Measurements from ENCODE around the gene ERCC6.

The ERCC6 gene

DNA sequence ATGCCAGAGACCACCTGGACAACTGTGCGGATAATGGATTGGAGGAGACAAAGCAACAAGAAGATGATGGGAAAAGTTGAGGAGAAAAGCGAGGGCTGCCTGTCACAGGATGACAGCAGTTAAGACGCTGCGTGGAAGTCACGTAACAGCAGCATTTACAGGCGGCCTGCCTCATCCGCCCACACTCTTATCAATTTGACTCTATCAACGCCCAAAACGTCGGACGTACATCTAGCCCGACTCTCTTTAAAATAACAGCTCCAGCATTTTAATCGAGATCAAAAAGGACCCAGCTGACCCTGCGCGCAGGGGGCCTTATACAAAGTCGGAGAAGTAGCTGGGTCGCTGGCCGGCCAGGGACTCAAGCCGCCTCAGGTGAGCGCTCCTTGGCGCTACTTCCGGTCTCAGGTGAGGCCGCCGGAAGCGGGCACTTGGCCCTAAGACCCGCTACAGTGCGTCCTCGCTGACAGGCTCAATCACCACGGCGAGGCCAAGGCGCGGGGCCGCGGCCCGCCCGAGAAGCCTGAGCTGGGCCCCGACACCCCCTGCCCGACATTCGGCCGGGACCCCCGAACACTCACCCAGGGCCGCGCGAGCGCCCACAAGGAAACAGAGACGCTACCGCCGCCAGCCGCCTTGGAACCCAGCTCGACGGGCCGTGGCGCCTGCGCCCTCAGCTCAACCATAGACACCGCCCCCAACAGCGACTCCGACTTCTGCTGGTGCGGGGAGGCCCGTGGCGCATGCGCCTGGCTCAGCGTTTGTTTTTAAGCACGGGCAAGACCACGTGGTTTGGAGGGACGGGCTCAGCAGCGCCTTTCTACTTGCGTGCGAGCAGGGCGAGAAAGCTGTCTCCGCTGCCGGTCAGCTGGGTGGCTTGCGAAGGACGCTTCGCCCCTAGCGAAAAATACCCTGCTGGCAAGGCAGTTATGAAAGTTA, at the start of gene ERCC6:
ERCC6 (minus strand) TSS at position 741 of the 939 bp plus-strand sequence.
- DNase-seq (ENCODE audit: low read depth), result peak; percentile 95

DNA sequence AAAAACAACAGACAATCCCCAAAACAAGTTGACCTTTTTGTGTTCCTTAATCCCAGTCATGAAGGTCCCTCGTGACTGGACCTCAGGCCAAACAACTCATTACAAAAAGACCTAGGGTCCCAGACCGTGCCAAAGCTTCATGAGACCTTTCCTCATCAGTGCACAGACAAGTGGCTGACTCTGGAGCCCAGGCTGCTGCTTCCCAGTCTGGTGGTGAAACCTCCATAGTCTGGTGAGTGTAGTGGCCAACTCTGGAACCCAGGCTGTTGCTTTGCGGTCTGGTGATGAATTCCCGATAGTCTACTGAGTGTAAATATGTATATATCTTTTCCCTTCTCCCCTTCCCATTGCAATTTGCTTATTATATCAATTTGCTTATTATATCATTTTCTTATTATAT, 49.1 kb upstream of the ERCC6 start:
- DNase-seq (ENCODE audit: low read depth), result no peak

DNA sequence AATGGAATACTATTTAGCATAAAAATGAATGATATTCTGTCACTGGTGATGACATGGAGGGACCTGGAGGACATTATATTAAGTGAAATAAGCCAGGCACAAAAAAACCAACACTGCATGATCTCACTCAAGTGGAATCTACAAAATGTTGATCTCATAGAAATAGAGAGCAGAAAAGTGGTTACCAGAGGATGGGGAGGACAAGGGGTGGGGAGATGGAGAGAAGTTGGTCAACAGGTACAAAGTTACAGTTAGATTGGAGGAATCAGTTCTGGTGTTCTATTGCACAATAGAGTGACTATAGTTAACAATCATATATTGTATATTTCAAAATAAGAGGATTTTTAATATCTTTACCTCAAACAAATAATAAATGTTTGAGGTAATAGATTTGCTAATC, 46.5 kb upstream of the ERCC6 start:
- no peak for DNase-seq (ENCODE audit: low read depth)

DNA sequence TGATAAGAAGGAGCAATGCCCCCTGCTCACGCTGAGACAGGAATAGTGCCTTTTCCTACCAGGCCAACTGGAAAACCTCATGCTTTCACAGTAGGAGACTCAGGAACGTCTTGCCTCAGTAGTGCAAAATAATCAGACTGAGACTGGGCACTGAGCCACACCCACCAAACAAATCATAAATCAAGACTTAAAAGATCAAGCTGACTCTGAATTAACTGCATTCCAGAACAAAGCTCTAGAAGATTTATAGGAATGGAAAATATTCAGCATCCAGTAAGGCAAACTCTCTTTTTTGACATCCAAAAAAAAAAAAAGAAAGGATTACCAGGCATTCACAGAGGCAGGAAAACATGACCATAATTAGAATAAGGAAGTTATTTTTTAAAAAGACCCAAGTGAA, 40.7 kb upstream of the ERCC6 start:
- no peak for DNase-seq (ENCODE audit: low read depth)

DNA sequence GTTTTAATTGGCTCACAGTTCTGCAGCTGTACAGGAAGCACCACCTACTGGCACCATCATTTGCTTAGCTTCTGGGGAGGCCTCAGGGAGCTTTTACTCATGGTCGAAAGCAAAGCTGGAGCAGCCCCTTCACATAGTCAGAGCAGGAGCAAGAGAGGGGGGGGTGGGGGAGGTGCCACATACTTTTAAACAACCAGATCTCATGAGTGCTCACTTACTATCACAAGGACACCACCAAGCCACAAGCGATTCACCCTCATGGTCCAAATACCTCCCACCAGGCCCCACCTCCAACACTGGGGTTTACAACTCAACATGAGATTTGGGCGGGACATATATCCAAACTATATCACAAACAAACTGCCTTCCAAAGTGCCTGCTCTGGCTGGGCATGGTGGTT, 39.5 kb upstream of the ERCC6 start:
- no peak for DNase-seq (ENCODE audit: low read depth)

DNA sequence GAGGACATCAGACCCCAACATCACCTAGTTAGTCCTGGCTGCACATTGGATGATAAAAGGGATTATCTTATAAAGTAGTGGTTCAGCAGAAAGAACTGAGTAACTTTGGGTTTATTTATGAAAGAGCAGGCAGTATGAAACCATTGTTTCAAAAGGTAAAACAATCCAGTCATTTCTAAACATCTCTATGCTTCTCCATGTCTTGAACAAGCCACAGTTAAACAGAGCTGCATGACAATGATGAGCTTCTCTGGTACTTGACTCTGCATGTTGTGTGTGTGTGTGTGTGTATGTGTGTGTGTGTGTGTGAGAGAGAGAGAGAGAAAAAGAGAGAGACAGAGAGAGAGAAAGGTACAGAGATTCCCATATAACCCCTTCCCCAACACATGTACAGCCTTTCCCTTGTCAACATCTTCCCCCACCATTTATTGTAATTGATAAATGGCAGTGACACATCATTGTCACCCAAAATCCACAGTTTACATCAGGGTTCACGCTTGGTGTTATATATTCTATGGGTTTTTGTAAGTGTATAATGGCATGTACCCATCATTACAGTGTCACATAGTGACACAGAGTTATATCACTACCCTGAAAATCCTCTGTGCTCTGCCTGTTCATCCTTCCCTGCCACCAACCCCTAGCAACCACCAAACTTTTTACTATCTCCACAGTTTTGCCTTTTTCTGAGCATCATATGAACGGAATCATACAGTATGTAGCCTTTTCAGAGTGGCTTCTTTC, 38.4 kb upstream of the ERCC6 start:
- no peak for DNase-seq (ENCODE audit: low read depth)

DNA sequence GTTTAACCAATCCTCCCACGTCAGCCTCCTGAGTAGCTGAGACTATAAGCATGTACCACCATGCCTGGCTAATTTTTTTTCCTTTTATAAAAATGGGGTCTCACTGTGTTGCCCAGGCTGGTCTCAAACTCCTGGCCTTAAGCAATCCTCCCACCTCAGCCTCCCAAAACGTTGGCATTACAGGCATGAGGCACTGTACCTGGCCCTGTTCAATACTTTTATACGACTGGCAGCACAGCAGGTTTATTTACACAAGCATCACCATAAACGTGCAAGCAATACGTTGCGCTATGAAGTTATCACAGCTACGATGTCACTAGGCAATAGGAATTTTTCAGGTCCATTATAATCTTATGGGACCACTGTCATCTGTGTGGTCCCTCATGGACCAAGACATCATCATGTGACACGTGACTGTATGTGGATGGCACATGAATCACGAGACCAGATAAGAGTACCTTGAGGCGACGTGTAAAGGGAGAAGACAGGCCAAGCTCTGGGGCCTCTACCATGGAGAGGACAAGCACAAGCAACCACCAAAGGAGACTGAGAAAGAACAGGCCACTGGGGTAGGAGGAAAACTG, 36.7 kb upstream of the ERCC6 start:
- no peak for DNase-seq (ENCODE audit: low read depth)

DNA sequence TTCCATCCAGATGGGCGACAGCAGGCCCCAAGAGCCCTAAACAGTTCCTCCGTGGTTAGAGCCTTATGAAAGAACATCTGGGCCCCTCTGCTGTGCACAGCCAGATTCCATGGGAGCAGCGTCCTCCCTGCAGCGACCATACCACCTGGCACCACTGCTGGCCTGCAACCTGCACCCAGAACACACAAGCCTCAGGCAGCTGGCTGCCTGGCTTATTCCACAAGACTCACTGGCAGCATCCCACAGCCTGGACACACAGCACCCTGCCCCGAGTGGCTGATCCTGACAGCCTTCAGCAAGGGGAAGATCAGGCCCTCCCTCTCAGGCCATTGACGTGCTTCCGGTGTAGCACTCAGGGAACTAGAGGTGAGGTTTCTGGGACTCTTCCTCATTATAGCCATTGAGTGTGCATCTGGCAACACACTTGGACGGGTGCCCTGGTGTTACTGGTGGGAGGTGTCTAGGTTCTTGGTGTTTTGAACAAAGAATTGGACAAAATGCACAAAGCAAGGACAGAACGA, 33.7 kb upstream of the ERCC6 start:
- no peak for DNase-seq (ENCODE audit: low read depth)

DNA sequence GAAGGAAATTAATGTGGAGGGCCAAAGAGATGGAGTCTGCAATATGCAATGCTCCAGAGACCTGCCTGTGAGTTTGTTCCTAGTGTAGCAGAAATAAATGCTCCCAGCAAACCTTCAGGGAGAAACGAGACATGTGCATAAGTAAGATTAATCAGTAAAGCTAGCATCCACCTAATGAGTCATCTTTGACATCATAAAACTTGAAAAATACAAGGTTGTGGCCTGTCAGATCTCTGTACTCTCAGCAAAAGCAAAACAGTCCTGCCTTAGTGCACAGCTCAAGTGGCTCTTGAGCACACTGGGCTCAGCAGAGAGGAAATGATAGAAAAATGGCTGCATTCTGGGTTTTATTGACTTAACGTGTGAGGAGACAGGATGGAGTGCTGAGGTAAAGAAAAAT, 32.5 kb upstream of the ERCC6 start:
- no peak for DNase-seq (ENCODE audit: low read depth)

DNA sequence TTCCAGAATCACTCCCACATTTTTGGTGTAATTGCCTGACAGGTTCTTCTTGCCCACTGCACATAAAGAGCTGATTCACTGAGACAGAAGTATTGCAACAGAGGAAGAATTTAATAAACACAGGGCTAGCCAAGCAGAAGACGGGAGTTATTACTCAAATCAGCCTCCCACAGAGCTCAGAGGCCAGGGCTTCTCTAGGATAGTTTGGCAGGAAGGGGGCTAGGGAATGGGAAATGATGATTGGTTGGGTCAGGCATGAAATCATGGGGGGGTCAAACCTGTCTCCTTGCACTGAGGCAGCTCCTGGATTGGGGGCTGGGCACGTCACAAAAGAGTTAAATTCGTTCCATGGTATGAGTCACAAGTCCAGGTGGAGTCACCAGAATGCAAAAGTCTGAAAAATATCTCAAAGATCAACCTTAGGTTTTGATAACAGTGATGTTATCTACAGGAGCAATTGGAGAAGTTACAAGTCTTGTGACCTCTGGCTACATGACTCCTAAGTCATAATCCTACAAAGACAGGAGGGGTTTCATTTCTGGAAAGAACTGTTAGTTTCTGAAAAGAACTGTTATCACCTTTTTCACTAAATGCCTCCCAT, 30.2 kb upstream of the ERCC6 start:
- no peak for DNase-seq (ENCODE audit: low read depth)

DNA sequence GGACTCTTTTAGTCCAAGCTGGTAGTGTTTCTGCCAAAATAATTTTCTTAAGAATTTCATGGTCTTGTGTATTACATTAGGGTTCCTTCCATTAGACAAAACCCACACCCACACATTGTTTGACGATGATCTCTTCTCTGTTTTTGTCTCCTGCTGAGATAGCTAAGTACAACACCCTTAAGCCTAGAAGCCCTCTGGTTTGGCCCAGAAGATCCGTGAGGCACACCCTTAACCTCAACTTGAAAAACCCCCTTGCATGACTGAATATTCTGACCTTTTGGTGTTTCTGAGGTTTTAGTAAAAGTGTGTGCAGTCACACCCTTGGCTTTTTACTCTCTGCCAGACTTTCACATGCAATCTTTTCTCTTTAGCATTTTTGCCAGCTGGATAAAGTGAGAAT, 29.3 kb upstream of the ERCC6 start:
- DNase-seq (ENCODE audit: low read depth), result no peak

DNA sequence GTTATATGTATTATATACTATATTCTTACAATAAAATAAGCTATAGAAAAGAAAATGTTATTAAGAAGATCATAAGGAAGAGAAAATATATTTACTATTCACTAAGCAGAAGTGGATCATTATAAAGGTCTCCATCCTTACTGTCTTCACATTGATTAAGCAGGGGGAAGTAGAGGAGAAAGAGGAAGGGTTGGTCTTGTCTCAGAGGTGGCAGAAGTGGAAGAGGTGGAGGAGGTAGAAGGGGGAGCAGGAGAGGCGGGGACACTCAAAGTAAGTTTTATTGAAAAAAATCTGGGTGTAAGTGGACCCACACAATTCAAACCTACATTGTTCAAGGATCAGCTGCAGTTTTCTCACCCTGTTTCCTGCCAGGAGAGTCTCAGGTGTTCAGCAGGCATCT, 28.9 kb upstream of the ERCC6 start:
- DNase-seq (ENCODE audit: low read depth), result no peak

DNA sequence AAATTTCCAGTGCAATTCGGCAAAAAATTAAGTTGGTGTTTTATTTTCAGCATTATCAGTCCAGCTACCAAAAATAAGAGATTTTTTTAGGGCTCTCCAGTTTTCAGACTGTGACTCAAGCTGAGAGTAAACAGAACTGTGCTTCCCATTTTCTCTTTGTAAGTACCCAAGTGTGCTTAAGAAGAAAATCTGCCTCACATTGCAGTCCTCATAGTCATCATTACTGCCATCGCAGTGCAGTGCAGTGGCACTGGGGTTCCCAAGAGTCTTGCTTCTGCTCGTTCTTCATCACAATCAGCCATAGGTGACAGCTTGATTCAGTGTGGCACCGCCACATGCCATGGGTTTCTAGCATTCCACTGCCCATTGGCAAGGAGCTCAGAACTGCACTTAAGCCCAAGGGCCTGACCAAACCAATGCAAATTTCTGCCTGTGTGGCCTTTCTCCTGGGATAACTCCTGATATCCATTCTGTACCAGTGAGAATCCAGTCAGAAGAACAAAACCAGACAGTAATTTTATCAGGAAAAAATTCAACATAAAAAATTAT, 25.6 kb upstream of the ERCC6 start:
- DNase-seq (ENCODE audit: low read depth), result no peak

DNA sequence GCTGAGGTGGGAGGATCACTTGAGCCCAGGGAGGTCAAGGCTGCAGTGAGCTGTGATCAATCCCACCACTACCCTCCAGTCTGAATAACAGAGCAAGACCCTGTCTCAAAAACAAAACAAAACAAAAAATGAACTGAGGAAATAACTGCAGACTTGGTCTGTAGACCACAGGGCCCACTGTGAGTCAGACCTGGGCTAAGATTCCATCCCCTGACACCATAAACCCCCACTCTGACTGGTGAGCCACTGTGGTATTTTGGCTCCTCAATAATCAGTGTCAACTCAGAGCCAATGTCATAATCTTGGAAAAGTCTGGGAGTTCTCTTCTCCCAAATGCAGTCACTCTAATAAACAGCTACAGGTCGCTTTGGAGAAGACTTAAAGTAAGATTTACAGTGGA, 24.0 kb upstream of the ERCC6 start:
- no peak for DNase-seq (ENCODE audit: low read depth)

DNA sequence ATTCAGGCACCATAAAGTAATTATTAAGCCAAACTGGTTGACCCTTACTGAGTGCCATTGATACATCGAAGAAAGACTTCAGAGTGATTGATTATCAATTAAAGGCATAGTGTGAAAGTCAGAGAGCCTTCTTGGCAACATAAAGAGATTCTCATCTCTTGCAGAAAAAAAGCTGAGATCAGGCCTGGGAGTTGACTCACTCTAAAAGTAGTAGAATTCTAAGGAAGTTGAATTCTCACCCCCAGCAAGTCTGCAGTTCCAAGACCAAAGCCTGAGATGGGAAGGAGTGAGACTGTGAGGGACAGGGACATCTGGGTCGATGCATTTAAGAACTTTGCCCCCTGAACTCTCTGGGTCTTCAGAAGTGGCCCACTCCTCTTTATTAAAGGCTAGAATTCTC, 21.6 kb upstream of the ERCC6 start:
- DNase-seq (ENCODE audit: low read depth), result no peak

DNA sequence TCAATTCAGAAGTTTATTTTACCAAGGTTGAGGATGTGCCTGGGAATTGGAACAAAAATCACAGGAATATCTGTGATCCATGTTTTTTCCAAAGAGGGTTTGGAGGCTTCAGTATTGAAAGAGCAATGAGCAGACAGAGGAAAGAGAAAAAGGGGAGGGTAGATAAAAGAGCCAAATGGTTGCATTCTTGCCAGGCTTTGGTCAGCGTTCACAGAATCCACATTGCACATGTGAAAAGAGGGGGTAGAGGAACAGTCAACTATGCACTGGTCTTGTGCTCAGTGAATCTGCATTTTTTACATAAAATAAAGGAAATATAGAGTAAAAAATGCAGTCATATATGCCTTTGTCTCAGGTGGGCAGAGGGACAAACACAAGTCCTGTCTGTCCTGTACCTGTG, 20.6 kb upstream of the ERCC6 start:
- no peak for DNase-seq (ENCODE audit: low read depth)

DNA sequence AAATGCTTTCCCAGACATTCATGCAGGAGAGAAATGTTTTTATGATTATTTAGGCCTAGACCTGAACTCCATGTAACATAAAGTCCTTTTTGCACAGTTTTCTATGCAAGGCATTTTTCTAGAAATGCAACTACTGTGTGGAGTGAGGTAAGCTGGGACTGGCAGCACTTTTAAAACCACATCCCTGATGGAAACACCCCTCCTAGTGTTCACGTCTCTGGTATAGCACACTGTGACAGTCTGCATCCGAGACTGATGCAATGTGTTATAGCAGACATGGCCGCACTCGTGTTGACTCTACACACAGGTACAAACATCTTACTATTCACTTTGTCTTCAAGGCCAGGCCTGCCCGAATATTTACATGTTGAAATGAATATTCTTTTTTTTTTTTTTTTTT, 19.3 kb upstream of the ERCC6 start:
- no peak for DNase-seq (ENCODE audit: low read depth)

DNA sequence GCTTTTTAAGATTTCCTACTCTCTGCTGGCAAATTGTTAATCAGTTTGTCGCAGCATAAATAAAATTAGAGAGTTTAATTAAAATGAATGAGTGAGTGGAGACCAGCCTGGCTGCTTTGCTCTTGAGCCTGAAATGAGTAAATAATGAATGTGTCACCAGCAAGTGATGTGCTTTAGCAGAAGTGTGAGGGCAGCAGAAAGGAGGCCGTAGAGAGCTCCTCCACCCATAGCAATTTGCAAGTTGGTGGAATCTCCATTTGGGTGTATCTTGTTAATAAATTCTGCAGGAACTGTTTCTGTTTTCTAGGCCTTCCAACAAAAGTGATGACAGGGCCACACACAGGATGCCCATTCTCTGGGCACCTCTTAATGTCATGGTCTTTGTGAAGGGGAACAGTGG, 18.8 kb upstream of the ERCC6 start:
- no peak for DNase-seq (ENCODE audit: low read depth)

DNA sequence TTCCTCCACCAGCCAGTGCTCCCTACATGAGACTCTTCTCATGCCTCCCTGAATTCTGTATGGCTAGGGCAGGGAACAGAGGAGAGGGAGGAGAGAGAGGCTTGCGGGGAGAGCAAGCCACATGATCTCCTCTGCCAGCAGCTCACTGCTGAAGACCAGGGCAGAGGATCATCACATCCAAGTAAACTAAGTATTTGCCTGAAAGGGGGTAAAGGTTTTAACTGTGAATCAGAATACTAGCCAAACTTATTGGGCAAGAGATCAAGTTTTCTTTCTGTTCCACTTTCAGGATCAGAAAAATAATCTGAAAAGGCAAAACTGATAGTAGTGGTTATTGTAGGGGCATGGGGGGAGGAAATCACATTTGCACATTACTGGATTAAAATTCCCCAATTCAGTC, 17.8 kb upstream of the ERCC6 start:
- DNase-seq (ENCODE audit: low read depth), result no peak

DNA sequence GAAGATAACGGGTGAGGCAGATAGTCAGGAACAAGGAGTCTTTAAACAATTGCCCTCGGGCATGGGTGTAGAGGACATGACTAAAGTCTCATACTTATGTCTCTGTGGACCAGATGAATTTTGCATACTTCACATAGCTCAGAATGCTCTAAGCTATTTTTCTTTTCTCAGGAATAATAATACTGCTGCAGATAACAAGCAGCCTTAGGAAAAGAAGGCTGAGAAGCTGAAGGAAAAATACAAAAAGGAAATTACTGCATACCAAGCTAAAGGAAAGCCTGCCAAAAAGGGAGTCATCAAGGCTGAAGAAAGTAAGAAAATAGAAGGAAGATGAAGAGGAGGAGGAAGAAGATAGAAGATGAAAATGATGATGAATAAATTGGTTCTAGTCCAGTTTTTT, 13.4 kb upstream of the ERCC6 start:
- no peak for DNase-seq (ENCODE audit: low read depth)

DNA sequence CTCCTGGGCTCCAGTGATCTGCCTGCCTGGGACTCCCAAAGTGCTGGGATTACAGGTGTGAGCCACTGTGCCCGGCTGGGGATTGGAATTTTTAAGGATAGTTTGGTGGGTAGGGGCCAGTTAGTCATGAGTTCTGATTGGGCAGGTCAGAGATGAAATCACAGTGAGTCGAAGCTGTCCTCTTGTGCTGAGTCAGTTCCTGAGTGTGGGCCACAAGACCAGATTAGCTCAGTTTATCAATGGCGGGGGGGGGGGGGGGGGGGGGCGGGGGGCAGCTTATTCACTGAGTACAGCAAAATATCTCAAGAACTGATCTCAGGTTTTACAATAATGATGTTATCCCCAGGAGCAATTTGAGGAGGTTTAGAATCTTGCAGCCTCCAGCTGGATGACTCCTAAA, 11.6 kb upstream of the ERCC6 start:
- no peak for DNase-seq (ENCODE audit: low read depth)
